ENCODE results near the gene IRX4.
A peak's percentile ranks its signal among the peaks of the same experiment; 100 is the strongest.

Gene IRX4

DNA sequence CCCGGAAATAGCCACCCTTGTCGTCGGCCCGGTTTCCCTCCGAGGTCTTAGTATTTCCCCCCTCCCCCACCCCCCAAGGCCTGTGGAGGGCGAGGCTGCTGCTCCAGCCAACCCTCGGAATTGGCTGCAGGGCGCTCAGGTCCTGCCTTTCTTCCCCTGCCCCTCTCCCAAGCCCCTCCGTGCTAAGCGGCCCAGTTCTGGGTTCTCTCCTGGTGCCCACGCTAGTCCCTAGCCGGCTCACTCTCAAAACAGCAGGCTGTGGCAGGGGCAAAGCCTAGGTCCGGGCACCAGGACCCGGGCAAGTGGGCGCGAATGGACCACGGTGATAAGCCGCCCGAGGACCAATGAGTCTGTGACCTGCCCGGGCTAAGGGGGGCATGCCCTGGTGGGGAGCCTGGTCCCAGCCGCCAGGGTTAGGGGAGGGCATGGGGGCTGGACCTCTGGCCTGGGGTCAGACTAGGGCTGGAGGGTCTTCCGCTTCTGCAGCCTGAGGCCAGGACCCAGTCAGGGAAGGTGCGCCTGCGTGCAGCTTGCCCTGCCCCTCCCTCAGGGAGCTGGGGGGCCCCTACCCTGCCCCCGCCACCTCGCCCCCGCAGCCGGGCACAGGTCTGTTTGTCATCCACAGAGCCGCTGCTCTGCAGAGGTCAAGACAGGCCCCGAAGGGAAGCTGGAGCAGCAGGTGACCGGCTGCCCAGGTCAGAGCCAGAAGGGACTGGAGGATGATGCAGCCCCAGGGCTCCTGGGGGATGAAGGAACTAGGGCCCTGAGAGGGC is 5.0 kb upstream of the IRX4 start:
- Histone ChIP-seq H3K27ac (ENCODE audit: low read length) (no peak overlapping the region), H3K9ac (ENCODE audit: low read length) (no peak overlapping the region), H3K4me1 (ENCODE audit: control insufficient read depth, low read depth, low read length) (peaks cover 19% of the 10 kb centered on the region), H3K36me3 (ENCODE audit: control insufficient read depth, low read depth, low read length) (no peaks in the 10 kb centered on the region), H3K4me3 (ENCODE audit: low read length) (peak overlapping the region; percentile 42), H3K27me3 (ENCODE audit: control insufficient read depth, insufficient read depth, low read length) (peaks cover 91% of the 10 kb centered on the region), H3K9me3 (ENCODE audit: control insufficient read depth, low read depth, low read length) (no peaks in the 10 kb centered on the region)

GRCh38 chr5:1886846-1887587 is 4.3 kb upstream of the IRX4 start:
- no peaks in the 10 kb centered on the region for H3K36me3 ChIP-seq (ENCODE audit: control insufficient read depth, low read depth, low read length)
- H3K27ac ChIP-seq (ENCODE audit: low read length), result no peak overlapping the region
- H3K4me3 ChIP-seq (ENCODE audit: low read length), result peak overlapping the region; percentile 42
- H3K27me3 ChIP-seq (ENCODE audit: control insufficient read depth, insufficient read depth, low read length), result peaks cover 94% of the 10 kb centered on the region
- H3K9ac ChIP-seq (ENCODE audit: low read length), result no peak overlapping the region
- no peaks in the 10 kb centered on the region for H3K9me3 ChIP-seq (ENCODE audit: control insufficient read depth, low read depth, low read length)
- H3K4me1 ChIP-seq (ENCODE audit: control insufficient read depth, low read depth, low read length), result peaks cover 19% of the 10 kb centered on the region

DNA sequence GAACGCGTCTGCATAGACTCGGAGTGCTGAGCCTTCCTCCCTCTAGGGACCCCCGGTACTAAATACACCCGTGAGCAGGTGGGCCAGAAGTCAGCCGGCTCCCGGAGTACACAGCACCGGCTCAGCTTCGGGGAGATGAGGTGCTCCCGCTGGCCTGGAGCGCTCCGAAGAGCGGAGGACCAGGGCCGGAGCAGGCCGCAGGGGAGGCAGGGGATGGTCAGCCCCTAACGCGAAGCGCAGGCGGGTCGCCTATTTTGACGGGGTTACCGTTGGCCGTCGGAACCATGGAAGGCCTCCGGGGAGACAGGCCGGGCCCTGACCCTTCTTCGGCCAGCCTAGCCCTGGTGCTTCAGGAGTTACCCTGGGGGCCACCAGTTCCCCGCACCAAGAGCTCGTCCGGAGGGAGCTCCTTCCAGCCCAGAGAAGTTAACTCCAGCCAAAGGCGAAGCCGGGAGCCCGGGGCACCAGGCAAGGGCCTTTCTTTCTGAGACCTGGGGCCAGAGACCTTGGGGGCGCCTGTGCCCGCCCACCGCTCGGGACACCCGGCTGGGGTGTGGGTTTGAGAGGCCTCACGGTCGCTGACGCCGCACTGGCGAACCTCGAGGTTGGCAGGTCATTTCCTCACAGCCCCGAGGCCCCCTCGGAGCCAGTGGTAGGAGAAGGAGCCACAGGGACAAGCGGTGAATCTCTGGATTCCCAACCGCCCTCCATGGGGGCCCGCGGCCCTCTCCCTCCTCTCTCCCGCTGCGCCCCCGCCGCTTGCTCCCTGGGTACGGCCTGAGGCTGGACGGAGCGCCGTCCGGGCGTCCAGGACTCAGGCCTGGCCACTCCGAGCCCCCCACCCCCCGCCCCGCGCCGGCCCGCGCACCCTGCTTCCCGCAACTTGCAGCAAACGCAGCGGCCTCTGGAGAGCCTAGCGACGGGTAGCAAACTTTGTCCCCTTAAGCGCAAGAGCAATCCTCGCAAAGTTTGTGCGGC is 3.4 kb upstream of the IRX4 start:
- H3K27ac ChIP-seq (ENCODE audit: low read length), result no peak overlapping the region
- H3K9ac ChIP-seq (ENCODE audit: low read length), result no peak overlapping the region
- no peaks in the 10 kb centered on the region for H3K9me3 ChIP-seq (ENCODE audit: control insufficient read depth, low read depth, low read length)
- no peaks in the 10 kb centered on the region for H3K36me3 ChIP-seq (ENCODE audit: control insufficient read depth, low read depth, low read length)
- peak overlapping the region; percentile 24 for H3K4me3 ChIP-seq (ENCODE audit: low read length)
- peaks cover 99% of the 10 kb centered on the region for H3K27me3 ChIP-seq (ENCODE audit: control insufficient read depth, insufficient read depth, low read length)
- peaks cover 19% of the 10 kb centered on the region for H3K4me1 ChIP-seq (ENCODE audit: control insufficient read depth, low read depth, low read length)

DNA sequence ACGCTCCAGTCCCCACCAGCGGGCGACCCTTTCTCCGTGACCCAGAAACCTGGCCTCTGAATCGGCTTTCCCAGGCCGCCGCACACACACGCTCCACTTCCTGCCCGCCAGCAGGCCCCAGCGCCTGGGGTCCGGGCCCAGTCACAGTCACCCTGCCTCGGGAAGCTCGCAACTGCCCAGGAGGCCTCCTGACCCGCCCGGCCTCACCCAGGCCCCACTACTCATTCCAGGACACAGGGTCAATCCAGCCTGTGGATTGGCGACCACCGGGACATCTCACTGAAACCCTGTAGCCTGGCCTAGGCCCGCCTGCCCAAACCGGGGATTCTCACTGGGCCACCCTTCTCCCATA is 2.7 kb upstream of the IRX4 start:
- H3K9ac ChIP-seq (ENCODE audit: low read length), result no peak overlapping the region
- peaks cover 99% of the 10 kb centered on the region for H3K27me3 ChIP-seq (ENCODE audit: control insufficient read depth, insufficient read depth, low read length)
- peak overlapping the region; percentile 24 for H3K4me3 ChIP-seq (ENCODE audit: low read length)
- H3K36me3 ChIP-seq (ENCODE audit: control insufficient read depth, low read depth, low read length), result no peaks in the 10 kb centered on the region
- H3K27ac ChIP-seq (ENCODE audit: low read length), result no peak overlapping the region
- peaks cover 19% of the 10 kb centered on the region for H3K4me1 ChIP-seq (ENCODE audit: control insufficient read depth, low read depth, low read length)
- no peaks in the 10 kb centered on the region for H3K9me3 ChIP-seq (ENCODE audit: control insufficient read depth, low read depth, low read length)

DNA sequence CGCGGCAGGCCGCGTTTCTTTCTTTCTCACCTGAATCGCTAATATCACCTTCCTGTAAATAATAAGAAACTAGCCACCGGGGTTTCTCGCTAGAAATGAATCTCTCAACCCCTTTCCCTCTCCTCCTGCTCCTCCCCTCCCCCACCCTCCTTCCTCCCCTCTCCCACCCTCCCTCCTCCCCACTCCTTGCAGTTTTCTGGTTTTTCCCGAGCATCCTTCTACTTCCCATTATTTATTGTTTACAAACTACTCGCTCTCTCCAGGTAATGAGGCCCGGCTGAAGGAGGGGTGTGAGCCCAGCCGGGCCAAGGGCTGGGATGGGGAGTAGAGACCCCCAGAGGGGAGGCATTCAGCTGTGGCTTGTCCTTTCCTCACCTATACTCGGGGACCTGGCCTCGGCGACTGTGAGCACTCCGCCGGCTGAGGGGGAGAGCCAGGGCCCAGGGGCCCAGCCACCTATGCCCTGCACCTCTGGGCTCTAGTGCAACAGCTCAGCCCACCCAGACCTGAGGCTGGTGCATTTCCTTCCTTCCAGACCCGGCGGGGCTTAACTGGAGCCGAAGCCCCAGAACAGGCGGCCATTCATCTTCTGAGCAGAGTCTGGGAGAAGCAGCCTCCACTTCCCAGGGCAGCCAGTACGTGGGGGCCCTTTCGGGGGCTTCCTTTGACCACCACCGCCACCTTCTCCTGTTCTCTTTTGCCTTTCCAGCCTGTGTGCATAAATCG is 2.1 kb upstream of the IRX4 start:
- Histone ChIP-seq H3K4me3 (ENCODE audit: low read length) (peak overlapping the region; percentile 27), H3K4me1 (ENCODE audit: control insufficient read depth, low read depth, low read length) (peaks cover 19% of the 10 kb centered on the region), H3K9me3 (ENCODE audit: control insufficient read depth, low read depth, low read length) (no peaks in the 10 kb centered on the region)

GRCh38 chr5:1883925-1884677 is 1.4 kb upstream of the IRX4 start:
- Histone ChIP-seq H3K9ac (ENCODE audit: low read length) (no peak overlapping the region), H3K4me1 (ENCODE audit: control insufficient read depth, low read depth, low read length) (peaks cover 19% of the 10 kb centered on the region), H3K36me3 (ENCODE audit: control insufficient read depth, low read depth, low read length) (no peaks in the 10 kb centered on the region), H3K4me3 (ENCODE audit: low read length) (peak overlapping the region; percentile 22), H3K9me3 (ENCODE audit: control insufficient read depth, low read depth, low read length) (no peaks in the 10 kb centered on the region), H3K27ac (ENCODE audit: low read length) (no peak overlapping the region), H3K27me3 (ENCODE audit: control insufficient read depth, insufficient read depth, low read length) (peaks cover 100% of the 10 kb centered on the region)

More for the DNA sequence above, 2.1 kb upstream of the IRX4 start:
- Histone ChIP-seq H3K27me3 (ENCODE audit: control insufficient read depth, insufficient read depth, low read length) (peaks cover 100% of the 10 kb centered on the region), H3K27ac (ENCODE audit: low read length) (no peak overlapping the region), H3K9ac (ENCODE audit: low read length) (no peak overlapping the region), H3K36me3 (ENCODE audit: control insufficient read depth, low read depth, low read length) (no peaks in the 10 kb centered on the region)

DNA sequence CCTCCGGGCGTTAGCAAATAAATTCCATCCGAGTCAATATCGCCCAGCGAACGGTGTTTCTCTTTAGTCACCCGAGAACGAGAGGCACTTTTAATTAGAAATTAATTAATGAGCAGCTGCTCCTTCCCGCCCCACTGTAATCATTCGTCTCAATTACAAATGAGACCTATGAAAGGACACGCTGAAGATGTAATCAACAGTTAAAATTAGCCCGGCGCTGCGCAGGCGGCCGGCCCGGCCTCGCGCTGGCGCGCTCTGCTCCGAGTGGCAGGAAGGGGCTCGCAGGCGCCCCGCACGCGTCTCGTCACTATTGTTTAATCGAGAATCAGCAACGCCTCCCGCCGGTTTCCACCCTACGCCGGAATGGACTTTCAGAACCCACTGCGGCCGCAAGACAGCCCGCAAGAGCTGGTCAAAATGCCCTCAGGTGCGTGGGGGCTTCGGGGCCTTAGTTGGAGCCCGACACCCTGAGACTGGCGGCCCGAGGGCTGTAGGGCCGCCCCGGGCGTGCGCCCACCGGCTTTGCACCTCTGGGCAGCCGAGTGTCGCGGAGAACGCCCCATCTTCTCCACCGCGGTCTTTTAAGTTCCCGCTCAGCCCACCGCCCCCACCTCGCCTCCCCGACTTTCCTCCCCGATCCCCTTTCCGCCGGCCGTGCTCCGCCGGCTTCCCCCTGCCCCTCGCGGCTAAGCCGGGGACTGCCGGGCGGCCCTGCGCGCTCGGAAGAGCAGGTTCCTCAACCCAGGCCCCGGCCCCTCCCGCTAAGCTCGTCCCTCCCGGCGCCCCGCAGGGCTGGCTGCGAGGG is 597 bp upstream of the IRX4 start:
- peak overlapping the region; percentile 47 for H3K4me3 ChIP-seq (ENCODE audit: low read length)
- H3K9me3 ChIP-seq (ENCODE audit: control insufficient read depth, low read depth, low read length), result no peaks in the 10 kb centered on the region
- no peak overlapping the region for H3K9ac ChIP-seq (ENCODE audit: low read length)
- H3K36me3 ChIP-seq (ENCODE audit: control insufficient read depth, low read depth, low read length), result no peaks in the 10 kb centered on the region
- H3K27me3 ChIP-seq (ENCODE audit: control insufficient read depth, insufficient read depth, low read length), result peaks cover 100% of the 10 kb centered on the region
- H3K27ac ChIP-seq (ENCODE audit: low read length), result no peak overlapping the region
- H3K4me1 ChIP-seq (ENCODE audit: control insufficient read depth, low read depth, low read length), result peaks cover 19% of the 10 kb centered on the region

GRCh38 chr5:1881731-1882336 is 891 bp downstream of the IRX4 start:
- Histone ChIP-seq H3K9ac (ENCODE audit: low read length) (no peak overlapping the region), H3K4me3 (ENCODE audit: low read length) (peak overlapping the region; percentile 47), H3K9me3 (ENCODE audit: control insufficient read depth, low read depth, low read length) (no peaks in the 10 kb centered on the region), H3K27me3 (ENCODE audit: control insufficient read depth, insufficient read depth, low read length) (peaks cover 100% of the 10 kb centered on the region), H3K27ac (ENCODE audit: low read length) (no peak overlapping the region), H3K4me1 (ENCODE audit: control insufficient read depth, low read depth, low read length) (peaks cover 19% of the 10 kb centered on the region), H3K36me3 (ENCODE audit: control insufficient read depth, low read depth, low read length) (no peaks in the 10 kb centered on the region)

DNA sequence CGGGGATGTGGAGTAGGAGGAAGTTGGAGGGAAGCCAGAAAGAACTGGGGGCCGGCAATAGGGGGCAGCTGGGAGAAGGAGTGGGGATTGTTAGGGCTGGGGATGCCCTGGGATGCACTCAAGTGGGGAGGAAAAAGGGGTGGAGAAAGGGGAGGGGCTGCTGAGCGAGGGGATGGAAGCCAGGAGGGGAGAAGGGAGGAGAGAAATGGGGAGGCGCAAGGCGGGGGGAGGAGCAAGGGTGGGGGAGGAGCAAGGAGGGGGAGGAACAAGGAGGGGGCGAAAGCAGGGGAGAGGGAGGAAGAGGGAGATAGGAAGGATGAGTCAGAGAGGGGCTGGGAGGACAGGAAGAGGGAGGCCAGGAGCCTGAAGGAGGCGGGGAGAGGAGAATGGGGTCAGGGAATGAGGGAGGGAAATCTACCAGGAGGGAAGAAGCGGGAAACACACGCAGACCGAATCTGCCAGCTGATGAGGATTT is 1.6 kb downstream of the IRX4 start:
- Histone ChIP-seq H3K9me3 (ENCODE audit: control insufficient read depth, low read depth, low read length) (no peaks in the 10 kb centered on the region), H3K36me3 (ENCODE audit: control insufficient read depth, low read depth, low read length) (no peaks in the 10 kb centered on the region), H3K4me3 (ENCODE audit: low read length) (peak overlapping the region; percentile 47), H3K9ac (ENCODE audit: low read length) (no peak overlapping the region), H3K27me3 (ENCODE audit: control insufficient read depth, insufficient read depth, low read length) (peaks cover 100% of the 10 kb centered on the region), H3K4me1 (ENCODE audit: control insufficient read depth, low read depth, low read length) (peaks cover 19% of the 10 kb centered on the region), H3K27ac (ENCODE audit: low read length) (no peak overlapping the region)
